GM18505 (cell line): ENCODE results near the gene KLHL33.

Source experiments
- ATAC-seq: cut with Tn5 transposase; IDR thresholded peaks from one replicate; pipeline ENCODE4 v1.9.1; 2021; ENCODE audit not compliant: unreplicated experiment
- POLR2A ChIP-seq: IDR thresholded peaks from 4 replicates; pipeline ENCODE4 v1.6.1; 2011; ENCODE audit warnings: borderline replicate concordance; ENCODE audit not compliant: insufficient read depth, insufficient read length; ENCODE audit errors: extremely low read depth

The KLHL33 gene

DNA sequence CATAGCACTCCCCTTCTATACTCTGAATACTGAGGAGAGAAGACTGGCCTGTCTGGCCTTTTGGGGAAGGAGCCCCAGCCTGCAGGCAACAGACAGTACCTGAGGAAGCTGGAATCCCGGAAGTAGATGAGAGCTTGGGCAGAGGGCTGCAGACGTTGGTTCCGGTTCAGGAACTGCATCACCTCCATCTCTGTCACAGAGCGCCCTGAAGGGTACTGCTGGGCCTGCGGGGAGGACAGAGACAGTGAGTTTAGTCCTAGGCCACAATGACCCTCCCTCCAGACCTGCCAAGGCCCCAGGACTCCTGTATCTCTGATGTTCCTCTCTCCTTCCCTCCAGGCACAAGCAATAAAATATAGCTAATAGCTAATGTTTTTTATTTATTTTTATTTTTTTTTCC is 51.1 kb downstream of the KLHL33 start:
- no peak for TF ChIP-seq POLR2A
- no peak for ATAC-seq

- TF ChIP-seq POLR2A: no peak
- no peak for ATAC-seq
These were observed 51.6 kb downstream of the KLHL33 start for GRCh38 chr14:20384321-20384720.

DNA sequence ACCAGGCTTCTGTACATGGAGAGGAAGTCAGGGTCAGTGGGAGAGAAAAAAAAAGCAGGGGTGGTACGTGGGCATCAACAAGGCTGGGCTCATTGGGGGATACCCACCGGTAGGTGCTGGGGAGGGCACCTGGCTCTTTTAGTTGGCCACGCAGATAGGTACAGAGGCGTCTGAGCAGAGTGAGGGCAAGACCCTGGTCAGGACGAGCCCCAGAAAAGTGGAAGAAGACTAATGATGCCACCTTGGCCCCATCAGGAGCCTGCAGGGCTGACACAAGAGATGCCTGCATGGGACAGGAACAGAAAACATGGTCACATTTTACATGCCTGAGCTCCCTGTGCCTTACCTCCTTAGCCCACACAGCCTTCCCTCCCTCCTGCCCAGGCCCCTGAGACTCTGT is 52.3 kb downstream of the KLHL33 start:
- TF ChIP-seq POLR2A: no peak
- ATAC-seq: no peak

GRCh38 chr14:20383032-20383431 is 52.9 kb downstream of the KLHL33 start:
- no peak for ATAC-seq
- TF ChIP-seq POLR2A: no peak

- no peak for TF ChIP-seq POLR2A
- ATAC-seq: no peak
These were observed 53.4 kb downstream of the KLHL33 start for GRCh38 chr14:20382526-20382925.

DNA sequence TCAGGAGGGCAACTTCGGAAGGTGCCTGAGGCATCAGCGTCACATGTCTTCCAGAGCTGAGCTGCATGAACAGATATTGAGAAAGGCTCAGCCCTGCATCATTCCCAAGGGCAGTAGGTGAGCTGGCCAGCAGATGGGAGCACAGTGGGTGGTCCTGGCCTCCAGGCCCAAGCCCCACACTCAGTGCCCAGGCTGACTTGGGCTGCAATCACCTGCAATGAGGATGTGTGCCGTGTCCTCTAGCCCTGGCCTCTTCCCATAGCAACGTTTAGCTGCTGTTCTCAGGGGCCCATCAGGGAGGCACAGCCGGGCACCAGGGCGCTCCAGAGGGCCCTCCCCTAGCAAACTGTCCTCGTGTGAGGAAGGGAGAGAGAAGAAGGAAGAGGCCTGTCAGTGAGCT is 54.6 kb downstream of the KLHL33 start:
- no peak for ATAC-seq
- TF ChIP-seq POLR2A: no peak

DNA sequence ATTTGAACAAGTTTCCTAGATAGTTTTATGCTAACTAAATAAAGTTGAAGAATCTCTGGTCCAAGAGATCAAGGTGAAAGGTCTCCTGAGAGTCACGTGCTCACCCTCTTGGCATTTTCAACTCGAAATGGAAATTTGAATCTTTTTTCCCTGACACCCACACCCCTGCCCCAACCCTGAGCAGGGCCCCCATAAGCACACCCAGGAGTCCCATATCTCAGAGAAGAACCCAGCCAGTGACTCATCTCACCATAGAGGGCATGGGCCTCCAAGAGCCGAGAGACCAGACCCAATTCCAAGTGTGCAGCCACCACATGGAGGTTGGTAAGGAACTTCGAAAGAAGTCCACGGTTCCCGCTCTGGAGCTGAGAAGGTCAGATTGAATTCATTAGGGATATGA is 55.3 kb downstream of the KLHL33 start:
- ATAC-seq: no peak
- TF ChIP-seq POLR2A: no peak

GRCh38 chr14:20379743-20380142 is 56.2 kb downstream of the KLHL33 start:
- no peak for TF ChIP-seq POLR2A
- no peak for ATAC-seq

- no peak for ATAC-seq
These were observed 58.8 kb downstream of the KLHL33 start for GRCh38 chr14:20377171-20377570.

DNA sequence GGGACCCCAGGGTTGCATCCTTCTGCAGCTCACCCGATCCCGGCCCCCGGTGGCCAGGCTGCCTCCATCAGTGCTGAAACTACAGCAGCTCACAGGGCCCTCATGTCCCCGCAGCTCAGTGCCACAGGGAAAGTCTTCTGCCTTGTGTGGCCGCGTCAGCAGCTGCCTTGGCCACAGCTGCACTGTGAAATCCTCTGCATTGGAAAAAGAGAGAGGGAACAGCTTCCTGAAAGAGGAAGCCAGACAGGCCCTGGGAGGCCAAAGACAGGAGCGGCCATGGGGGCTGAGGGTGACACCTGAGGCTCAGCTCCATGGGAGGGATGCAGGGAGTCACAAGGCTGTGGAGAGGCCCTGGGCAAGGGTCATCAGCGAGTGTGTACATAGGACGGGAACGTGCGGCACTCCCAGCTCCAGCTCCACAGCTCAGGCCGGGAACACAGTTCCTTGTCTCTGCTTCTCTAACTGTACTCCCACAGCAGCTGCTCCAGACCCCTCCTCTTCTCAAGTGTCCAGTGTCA is 59.8 kb downstream of the KLHL33 start:
- no peak for TF ChIP-seq POLR2A
- no peak for ATAC-seq

More at GRCh38 chr14:20377171-20377570, 58.8 kb downstream of the KLHL33 start:
- no peak for TF ChIP-seq POLR2A
